Head of caudate nucleus (tissue), 42 donors: ENCODE results near the gene ASIC1.
A peak's percentile ranks its signal among the peaks of the same experiment; 100 is the strongest.
"Not testable (repeated sequence)": the region's sequence is repeated elsewhere in the genome, so short reads cannot be mapped to it uniquely, and the experiment has no call there.

Experiments used
- DNase-seq, 42 donors: peaks; one replicate each; pipeline versions ENCODE4 v3.0.0 to v3.0.0-alpha.2; 2020 to 2021; ENCODE audit warnings: mixed read lengths in 7 of 42
- intact Hi-C: fragments of 100-400 bp; cut with DNase I; formaldehyde crosslinking; loops from one replicate; pipeline ENCODE4 v1.15.0; 2022

Gene ASIC1

DNA sequence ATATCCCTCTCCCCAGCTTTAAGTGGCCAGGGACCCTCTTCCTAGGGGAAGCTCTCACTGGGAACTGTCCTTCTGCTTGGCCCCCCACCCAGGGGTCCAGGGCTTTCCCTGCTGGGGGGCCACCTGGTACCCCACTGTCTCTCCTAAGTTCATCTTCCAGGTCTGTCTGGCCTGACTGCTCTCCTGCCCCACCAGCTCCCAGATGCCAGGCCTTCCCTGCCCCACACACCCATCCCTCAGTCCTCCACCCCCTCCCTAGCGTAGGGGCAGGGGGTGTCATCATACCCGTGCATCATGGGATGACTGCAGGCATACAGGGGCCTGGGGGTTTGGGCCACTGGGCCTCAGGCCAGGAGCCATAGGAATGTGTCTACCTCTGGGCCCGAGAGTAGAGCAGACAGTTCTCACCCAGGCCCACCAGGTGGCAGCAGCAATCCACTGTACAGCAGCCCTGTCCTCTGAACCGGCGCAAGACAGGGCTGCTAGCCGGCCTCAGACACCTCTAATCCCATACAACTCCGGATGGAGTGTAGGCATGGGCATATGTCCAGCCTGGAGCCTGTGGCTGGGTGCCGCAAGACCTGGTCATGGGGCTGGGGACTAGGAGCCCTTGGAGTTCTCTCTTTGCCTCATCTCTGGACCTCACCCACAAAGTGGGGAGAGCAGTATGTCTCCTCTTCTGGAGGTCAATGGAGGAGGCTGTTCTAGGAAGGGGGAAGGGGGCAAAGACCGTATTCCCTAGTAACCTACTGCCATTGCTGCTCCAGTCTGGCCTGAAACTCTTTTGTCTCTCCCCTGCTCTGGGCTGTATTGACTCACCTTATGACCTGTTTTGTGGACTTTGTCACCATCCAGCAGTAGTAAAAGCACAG lies 17.8 kb downstream of the ASIC1 start:
- peak; percentile 74 to 94 (median 87) for DNase-seq
- intact Hi-C loops: loop anchor here (5.0 kb wide), 1 partner anchor 102 kb away; no protein-coding TSS in a partner anchor

DNA sequence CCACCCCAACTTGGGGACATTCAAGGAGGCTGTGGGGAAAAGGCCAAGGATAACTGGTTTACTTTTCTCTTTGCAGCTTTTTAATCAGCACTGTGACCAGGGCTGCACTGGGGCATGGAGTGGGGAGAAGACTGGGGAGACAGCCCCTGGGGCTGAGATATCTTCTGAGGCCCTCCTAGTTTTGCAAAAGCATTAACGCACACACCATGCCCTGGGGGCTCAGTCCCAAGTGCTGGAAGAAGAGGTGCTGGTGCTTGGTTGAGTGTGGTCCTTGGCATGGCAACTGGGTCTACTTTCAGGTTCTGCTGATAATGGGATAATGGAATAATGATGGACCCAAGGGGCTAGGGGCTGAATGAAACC lies 18.4 kb downstream of the ASIC1 start:
- intact Hi-C loops: loop anchor here (5.0 kb wide), 1 partner anchor 102 kb away; no protein-coding TSS in a partner anchor
- no peak for DNase-seq

DNA sequence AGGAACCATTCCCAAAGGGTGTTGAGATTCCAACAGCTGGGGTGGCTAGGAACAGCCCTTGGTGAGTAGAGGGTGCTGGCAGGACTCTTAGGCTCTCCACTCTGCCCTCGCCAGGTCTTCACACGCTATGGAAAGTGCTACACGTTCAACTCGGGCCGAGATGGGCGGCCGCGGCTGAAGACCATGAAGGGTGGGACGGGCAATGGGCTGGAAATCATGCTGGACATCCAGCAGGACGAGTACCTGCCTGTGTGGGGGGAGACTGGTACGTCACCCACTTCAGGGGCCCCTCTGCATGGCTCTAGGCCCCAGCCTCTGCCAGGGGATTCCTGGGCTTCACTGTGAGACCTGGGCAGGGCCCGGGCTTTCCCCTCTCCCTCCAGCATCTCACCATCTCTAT lies 19.7 kb downstream of the ASIC1 start:
- intact Hi-C loops: loop anchor here (5.0 kb wide), 1 partner anchor 100 kb away; no protein-coding TSS in a partner anchor
- no peak for DNase-seq

DNA sequence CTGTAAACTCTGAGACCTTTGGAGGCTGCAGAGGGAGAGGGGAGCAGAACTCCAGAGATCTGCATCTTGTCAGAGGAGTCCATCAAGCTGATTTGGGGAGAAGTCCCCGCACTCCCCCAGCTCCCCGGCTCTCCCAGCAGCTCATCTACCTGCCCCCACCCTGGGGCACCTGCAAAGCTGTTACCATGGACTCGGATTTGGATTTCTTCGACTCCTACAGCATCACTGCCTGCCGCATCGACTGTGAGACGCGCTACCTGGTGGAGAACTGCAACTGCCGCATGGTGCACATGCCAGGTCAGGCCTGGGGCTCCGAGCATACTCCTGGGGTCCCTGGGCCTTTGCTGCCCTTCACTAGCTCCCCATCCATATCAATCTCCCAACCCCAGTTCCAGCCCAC lies 20.9 kb downstream of the ASIC1 start:
- intact Hi-C loops: loop anchor here (5.0 kb wide), 1 partner anchor 99 kb away; no protein-coding TSS in a partner anchor

DNA sequence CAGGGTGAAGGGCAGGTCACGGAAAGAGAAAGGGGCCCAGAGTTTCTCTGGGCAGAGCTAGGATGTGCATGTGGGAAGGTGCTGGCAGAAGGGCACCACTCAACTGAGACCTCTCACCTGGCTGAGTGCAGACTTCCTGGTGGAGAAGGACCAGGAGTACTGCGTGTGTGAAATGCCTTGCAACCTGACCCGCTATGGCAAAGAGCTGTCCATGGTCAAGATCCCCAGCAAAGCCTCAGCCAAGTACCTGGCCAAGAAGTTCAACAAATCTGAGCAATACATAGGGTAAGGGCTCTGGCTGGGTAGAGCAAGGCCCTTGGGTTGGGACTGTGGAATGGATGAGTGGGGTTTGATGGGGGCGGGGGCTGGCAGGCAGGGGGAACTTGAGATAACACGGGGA lies 22.4 kb downstream of the ASIC1 start:
- intact Hi-C loops: loop anchor here (5.0 kb wide), 1 partner anchor 98 kb away; no protein-coding TSS in a partner anchor
- no peak for DNase-seq

More for the DNA sequence above, 20.9 kb downstream of the ASIC1 start:
- peak in 27 of 42 donors; percentile 38 to 82 (median 57) for DNase-seq

DNA sequence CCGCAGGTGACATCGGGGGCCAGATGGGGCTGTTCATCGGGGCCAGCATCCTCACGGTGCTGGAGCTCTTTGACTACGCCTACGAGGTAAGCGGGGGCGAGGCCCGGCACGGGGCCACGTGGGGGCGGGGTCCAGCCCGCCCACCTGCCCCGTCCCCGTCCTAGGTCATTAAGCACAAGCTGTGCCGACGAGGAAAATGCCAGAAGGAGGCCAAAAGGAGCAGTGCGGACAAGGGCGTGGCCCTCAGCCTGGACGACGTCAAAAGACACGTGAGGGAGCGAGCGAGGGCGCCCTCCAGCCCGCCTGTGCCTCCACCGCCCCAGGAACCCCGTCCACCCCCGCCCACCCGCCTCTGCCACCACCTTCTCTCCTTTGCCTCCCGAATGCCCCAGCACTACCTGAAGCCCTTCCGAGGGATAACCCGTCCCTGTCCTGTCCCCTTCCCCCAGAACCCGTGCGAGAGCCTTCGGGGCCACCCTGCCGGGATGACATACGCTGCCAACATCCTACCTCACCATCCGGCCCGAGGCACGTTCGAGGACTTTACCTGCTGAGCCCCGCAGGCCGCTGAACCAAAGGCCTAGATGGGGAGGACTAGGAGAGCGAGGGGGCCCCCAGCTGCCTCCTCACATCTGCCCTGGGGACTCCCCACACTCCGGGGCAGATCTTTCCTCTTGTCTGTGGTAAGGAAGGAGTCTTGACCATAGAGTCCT lies 23.9 kb downstream of the ASIC1 start:
- intact Hi-C loops: no loop called here
- no peak for DNase-seq

DNA sequence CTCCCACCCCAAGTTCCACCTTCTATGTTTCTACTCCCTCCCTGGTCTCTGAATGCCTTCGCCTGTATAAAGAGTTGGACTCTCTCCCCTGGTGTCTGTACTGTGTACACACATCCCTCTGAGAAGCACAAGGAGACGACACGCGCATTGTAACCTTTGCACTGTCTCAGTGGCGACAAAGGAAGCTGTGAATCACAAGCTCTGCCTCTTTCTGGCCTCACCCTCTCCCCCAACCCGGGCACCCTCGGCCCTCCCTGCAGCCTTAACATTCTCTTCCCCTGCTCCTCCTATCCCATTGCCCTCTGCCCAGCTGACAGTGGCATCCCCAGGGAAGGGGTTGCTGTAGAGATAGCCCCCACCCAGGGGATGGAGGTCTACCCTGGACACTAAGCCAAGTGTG lies 25.2 kb downstream of the ASIC1 start:
- intact Hi-C loops: no loop called here
- DNase-seq: no peak

DNA sequence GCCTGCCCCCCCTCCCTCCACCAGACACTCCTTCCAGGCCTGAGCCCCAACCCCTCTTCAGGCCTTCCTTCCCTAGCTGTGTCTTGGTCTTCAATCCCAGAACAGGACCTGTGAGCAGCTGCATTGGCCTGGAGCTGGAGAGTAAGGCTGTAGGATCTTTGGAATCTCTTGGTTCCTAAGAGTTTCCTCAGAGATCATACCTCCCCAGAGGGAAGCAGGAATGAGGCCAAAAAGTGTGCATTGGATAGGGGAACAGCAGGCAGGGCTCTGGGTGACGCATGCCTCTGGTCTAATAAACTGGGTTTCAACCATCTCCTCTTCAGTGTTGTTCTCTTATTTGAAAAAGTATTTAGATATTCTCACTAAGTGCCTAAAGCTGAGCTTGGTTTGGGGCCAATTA lies 25.9 kb downstream of the ASIC1 start:
- intact Hi-C loops: no loop called here
- DNase-seq: no peak

DNA sequence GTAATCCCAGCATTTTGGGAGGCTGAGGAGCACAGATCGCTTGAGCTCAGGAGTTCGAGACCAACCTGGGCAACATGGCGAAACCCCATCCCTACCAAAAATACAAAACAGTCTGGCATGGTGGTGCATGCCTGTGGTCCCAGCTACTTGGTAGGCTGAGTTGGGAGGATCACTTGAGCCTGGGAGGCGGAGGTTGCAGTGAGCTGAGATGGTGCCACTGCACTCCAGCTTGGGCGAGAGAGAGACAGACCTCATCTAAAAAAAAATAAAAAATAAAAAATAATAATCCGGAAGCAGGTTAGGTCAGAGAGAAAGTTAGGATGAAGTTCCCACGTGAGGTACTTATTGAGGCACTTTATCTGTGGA lies 27.0 kb downstream of the ASIC1 start:
- intact Hi-C loops, DNase-seq: not testable (repeated sequence)

DNA sequence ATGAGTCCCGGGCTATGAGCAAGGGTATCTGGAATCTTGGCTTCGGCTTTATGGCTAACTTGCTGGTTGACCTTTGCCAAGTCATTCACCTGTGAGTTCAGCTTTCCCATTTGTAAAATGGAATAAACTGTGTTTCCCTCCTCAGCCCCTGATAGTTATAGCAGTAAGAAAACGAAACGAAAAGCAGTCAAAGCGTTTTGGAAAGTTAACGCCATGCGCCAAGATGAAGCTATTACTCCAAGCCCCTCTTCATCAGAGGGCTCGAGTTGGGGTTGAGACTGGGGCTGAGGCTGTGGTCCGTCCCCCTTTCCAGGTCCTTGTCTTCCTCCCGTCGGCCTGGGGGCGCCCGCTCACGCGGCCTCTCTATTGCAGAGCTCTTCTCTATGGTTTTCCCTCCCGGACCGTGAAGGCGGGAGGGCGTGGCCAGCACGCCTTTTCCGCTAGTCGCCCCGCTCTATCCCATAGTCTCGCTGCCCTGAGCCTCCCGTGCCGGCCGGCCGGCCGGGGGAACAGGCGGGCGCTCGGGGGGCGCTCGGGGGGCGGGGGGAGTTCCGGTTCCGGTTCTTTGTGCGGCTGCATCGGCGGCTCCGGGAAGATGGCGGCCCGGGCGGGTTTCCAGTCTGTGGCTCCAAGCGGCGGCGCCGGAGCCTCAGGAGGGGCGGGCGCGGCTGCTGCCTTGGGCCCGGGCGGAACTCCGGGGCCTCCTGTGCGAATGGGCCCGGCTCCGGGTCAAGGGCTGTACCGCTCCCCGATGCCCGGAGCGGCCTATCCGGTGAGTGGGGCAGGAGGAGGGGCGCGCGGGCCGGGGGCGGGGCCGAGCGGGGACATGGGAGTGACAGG lies 27.6 kb downstream of the ASIC1 start, which contains the start of gene SMARCD1:
SMARCD1 (plus strand) TSS at position 568 of the 840 bp plus-strand sequence; CDS start at position 596, 28 bp downstream.
- DNase-seq: peak; percentile 87 to 98 (median 96)
- intact Hi-C loops: no loop called here

DNA sequence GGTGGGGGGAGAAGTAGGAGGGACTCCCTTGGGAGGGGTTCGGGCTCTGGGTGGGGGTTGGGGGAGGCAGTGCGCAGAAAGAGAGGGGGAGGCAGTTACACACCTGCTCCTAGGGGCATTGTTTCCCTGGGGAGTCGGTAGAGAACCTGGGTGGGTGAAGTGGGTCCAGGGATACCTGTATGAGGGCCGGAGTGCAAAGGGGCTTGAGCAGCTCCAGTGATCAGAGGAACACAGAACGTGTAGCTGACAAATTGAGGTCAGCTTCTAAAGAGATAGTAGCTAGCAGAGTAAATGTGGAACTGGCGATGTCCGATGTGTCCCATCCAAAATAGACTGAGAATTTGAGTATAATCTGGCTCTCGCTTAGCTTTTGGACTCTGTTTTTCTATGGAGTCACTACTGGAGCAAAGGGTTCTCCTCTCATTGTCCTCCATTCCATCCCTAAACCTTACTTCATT lies 28.2 kb downstream of the ASIC1 start:
- peak in 8 of 42 donors; percentile 56 to 84 (median 74) for DNase-seq
- intact Hi-C loops: no loop called here

DNA sequence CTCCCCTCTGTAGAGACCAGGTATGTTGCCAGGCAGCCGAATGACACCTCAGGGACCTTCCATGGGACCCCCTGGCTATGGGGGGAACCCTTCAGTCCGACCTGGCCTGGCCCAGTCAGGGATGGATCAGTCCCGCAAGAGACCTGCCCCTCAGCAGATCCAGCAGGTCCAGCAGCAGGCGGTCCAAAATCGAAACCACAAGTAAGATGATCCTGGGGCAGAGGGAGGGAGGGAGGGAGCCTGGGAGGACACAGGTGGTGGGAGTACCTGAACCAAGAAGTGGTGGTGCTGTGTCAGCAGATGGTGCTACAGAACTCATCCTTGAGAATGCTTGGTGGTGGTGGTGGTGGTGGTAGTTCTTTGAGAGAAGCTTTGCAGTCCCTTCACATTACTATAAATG lies 28.8 kb downstream of the ASIC1 start:
- intact Hi-C loops: no loop called here
- DNase-seq: peak in 2 of 42 donors; percentile 54 to 67

DNA sequence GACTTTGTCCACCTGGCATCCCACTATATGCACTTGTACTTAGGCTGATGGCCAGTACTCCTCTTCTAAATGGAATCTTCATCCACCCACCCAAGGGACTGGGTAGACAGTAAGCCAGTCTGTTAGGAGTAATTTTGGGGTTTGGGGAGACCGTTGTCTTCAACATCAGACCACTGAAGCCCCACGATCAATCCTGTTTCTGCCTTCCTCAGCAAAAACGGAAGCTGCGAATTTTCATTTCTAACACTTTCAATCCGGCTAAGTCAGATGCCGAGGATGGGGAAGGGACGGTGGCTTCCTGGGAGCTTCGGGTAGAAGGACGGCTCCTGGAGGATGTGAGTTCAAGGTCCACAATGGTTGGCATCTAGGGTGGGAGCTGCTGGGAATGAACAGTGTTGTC lies 29.8 kb downstream of the ASIC1 start:
- intact Hi-C loops: no loop called here

DNA sequence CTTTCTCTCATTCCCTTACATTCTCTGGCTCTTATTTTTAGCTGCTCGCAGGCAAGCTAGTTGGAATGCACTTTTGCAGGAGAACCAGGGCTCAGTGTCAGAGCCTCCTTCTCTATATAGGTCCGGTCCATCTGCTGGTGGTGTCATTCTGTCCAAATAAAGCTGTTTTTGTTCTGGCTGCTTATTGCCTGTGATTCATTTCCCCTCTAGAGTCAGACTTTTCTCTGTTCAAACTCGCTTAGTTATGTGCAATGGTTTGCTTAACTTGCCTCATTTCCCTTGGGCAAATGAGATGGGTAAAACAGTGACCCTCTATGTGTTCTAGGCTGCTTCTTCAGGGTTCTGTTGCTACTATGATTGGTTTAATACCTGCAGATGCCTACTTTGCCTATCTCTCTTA lies 30.6 kb downstream of the ASIC1 start:
- intact Hi-C loops: no loop called here
- DNase-seq: no peak

More for the DNA sequence above, 29.8 kb downstream of the ASIC1 start:
- DNase-seq: no peak

DNA sequence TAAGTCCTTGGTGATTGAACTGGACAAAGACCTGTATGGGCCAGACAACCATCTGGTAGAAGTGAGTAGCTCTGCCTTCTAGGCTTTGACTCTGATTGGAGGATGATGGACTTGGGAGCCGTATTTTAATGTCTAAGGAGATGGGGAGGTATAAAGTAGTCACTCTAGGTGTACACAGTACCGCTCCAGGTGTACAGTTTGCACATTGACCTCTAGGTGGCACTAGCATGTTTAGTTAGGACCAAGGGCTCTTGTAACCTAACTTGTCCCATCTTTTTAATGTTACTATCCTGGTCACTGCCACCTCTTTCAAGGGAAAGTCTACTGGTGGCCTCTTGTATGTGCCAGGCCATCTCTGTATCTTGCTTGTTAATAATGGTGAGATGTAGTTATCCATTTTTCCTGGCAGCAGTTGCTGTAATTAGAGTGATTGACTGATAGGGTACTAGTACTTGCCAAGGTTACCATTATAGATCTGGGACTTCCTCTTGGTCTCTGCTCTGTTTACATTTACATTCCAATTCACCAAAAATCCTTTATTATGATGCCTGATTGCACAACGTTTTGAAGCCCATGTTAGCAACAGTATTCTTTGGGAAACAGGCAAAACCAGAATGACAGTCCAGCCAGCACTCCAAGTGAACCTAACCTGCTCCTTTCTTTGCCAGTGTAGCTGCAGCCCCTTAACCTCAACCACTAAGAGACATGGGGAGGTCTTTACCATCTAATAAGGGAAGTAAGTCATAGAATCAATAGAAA lies 31.4 kb downstream of the ASIC1 start:
- DNase-seq: peak in 33 of 42 donors; percentile 34 to 85 (median 64)
- intact Hi-C loops: no loop called here

DNA sequence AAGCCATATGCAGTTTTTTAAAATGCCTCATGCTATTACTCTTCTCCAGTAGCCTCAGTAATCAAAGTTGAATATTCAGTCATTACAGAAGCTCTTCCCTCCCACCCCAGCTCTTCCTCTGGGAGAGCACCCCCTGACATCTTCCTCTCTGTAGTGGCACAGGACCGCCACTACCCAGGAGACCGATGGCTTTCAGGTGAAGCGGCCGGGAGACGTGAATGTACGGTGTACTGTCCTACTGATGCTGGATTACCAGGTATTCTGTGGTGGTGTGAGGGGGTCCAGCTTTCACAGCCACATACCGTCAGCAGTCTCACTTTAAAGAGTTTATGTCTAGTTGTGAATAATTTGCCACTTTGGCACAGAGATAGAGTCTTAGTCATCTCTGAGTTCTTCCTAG lies 32.3 kb downstream of the ASIC1 start:
- DNase-seq: no peak
- intact Hi-C loops: no loop called here

DNA sequence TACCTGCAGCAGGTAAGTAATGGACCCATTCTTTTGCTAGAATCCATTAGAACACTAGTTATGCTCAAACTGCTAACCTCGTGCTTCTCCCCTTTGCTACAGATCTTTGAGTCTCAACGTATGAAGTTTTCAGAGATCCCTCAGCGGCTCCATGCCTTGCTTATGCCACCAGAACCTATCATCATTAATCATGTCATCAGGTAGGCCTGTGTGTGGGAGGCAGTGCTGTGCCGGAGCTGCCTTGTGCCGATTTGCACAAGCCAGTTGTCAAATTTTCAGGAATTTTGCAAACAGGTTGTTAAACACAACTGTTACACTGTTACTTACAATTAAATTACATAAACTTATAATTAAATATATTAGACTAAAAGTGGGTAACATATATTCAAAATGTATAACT lies 33.0 kb downstream of the ASIC1 start:
- DNase-seq: peak in 22 of 42 donors; percentile 27 to 82 (median 58)
- intact Hi-C loops: no loop called here

DNA sequence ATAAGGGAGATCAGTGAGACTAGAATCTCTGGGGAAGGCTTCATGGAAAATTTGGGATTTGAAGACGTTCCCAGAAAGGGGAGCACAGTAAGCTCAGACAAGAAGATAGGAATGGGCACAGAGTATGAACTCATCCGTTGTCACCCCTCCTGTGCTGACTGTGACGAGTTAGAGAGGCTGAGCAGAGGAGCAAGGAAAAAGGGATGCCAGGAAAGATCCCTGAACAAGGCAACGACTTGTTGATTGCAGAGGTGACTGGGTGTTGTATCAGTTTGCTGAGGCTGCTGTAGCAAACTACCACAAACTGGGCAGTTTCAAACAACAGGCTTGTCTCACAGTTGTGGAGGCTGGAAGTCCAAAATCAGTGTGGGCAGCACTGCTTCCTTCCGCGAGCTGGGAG lies 40.6 kb downstream of the ASIC1 start:
- DNase-seq: no peak
- intact Hi-C loops: no loop called here
